Uterus (tissue), 4 donors: ENCODE measurements around the gene NRXN3. TPM values are rescaled to one million over a fixed set of nuclear protein-coding genes. Genes with fewer than 3 reads are reported as not detected.

Experiments
- DNase-seq, 2 donors: peaks; one replicate each; pipeline ENCODE4 v3.0.0-alpha.2; 2019 to 2020
- H3K27ac ChIP-seq, 2 donors: fragments of 200-600 bp; sonication (generic); 1 replicate in 1 of 2; 2 replicates in 1 of 2; pipeline ENCODE4 v1.5.1; 2016 to 2018
- H3K27me3 ChIP-seq, 2 donors: fragments of 200-600 bp; sonication (generic); one replicate each; pipeline ENCODE4 v1.5.1; 2018 to 2019; ENCODE audit warnings: control low read depth in 1 of 2
- H3K36me3 ChIP-seq, 2 donors: fragments of 200-600 bp; sonication (generic); one replicate each; pipeline ENCODE4 v1.5.1; 2019; ENCODE audit warnings: control low read depth in 1 of 2
- H3K4me1 ChIP-seq, 2 donors: fragments of 200-600 bp; sonication (generic); one replicate each; pipeline ENCODE4 v1.5.1; 2018 to 2019; ENCODE audit warnings: control low read depth in 1 of 2
- H3K4me3 ChIP-seq, 2 donors: fragments of 200-600 bp; sonication (generic); 1 replicate in 1 of 2; 2 replicates in 1 of 2; pipeline ENCODE4 v1.5.1; 2018 to 2019; ENCODE audit warnings: mild to moderate bottlenecking in 1 of 2
- H3K9me3 ChIP-seq, 2 donors: fragments of 200-600 bp; sonication (generic); one replicate each; pipeline ENCODE4 v1.5.1; 2019; ENCODE audit warnings: control low read depth in 1 of 2
- POLR2A ChIP-seq, 2 donors: fragments of 450-650 bp; IDR thresholded peaks; one replicate each; pipeline ENCODE4 v1.6.1; 2016; ENCODE audit warnings: antibody characterized with exemption in 2 of 2, mild to moderate bottlenecking in 1 of 2, moderate library complexity in 1 of 2
- intact Hi-C: fragments of 100-400 bp; cut with DNase I; formaldehyde crosslinking; loops from one replicate; pipeline ENCODE4 v1.15.1; 2023; ENCODE audit warnings: low total_unique reads
- total RNA-seq, 4 donors: library from RNA; depleted of rRNA in 3 of 4; stranded (reverse); fragments of >200 nt in 3 of 4; gene quantifications; one replicate each; pipeline versions ENCODE4 v1.1.0 to v1.2.4, GENCODE V29; 2014 to 2023
- TF ChIP-seq, protein P1 (sequence below), 4 experiments: fragments of 200-600 bp in 2 of 4; fragments of 450-650 bp in 2 of 4; sonication (generic) in 2 of 4; IDR thresholded peaks; one replicate each; pipeline ENCODE4 v1.5.1; 2016 to 2019; ENCODE audit warnings: antibody characterized with exemption in 4 of 4, mild to moderate bottlenecking in 2 of 4, moderate library complexity in 1 of 4
- donor health status: DM: yes; HTN: yes; CAD: no.

Gene NRXN3
- total RNA-seq, 4 donors from 2014 or later: 2.9 to 17.0 (median 4.4) TPM

DNA sequence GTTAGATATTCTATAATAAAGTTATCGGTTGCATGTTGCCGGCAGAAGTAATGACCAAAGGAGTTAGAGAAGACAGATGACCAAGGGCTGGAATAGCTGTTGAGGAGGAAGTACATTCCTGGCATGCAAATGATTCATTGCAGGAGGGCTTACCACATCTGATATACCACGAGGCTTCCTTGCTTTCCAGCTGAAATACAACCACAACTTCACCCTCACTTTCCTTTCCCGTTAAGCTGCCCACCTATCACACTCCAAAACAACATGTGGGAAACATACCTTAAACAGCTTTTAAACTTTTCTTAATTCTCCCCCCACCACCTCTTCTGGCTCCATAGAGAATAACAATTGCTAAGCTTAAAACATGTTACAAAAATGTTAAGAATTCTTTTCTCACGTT, 594.1 kb downstream of the NRXN3 start:
- Histone ChIP-seq H3K4me3 (no peak overlapping the region), H3K27ac (no peak overlapping the region), H3K36me3 (no peaks in the 10 kb centered on the region), H3K4me1 (no peaks in the 10 kb centered on the region), H3K9me3 (no peaks in the 10 kb centered on the region), H3K27me3 (no peaks in the 10 kb centered on the region)
- no peak for DNase-seq
- TF ChIP-seq, protein P1, sequence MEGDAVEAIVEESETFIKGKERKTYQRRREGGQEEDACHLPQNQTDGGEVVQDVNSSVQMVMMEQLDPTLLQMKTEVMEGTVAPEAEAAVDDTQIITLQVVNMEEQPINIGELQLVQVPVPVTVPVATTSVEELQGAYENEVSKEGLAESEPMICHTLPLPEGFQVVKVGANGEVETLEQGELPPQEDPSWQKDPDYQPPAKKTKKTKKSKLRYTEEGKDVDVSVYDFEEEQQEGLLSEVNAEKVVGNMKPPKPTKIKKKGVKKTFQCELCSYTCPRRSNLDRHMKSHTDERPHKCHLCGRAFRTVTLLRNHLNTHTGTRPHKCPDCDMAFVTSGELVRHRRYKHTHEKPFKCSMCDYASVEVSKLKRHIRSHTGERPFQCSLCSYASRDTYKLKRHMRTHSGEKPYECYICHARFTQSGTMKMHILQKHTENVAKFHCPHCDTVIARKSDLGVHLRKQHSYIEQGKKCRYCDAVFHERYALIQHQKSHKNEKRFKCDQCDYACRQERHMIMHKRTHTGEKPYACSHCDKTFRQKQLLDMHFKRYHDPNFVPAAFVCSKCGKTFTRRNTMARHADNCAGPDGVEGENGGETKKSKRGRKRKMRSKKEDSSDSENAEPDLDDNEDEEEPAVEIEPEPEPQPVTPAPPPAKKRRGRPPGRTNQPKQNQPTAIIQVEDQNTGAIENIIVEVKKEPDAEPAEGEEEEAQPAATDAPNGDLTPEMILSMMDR (IDR thresholded peaks at IDR 0.05): no peak
- TF ChIP-seq POLR2A (IDR thresholded peaks at IDR 0.05): no peak
- intact Hi-C loops: no loop called here

DNA sequence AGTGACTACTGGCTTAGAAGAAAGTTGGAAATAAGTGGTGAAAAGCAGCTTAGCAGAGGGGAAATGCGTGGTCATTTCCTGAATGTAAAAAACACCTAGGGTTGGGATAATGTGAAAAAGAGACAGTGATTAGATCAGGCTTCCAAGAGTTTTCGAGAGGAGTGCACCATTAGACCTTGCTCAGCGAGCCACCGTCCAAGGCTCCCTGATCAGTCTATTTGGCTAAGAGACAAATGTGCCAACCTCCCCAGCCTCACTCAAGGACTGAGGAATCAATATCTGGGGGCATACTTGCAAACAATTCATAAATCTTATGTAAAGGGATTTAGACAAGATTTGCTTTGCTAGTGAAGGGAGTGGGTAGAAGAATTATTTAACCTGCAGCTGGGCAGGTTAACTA, 594.5 kb downstream of the NRXN3 start:
- intact Hi-C loops: no loop called here
- no peaks in the 10 kb centered on the region for H3K9me3 ChIP-seq
- no peak overlapping the region for H3K4me3 ChIP-seq
- TF ChIP-seq POLR2A (IDR thresholded peaks at IDR 0.05): no peak
- TF ChIP-seq, protein P1 (IDR thresholded peaks at IDR 0.05): no peak
- no peaks in the 10 kb centered on the region for H3K27me3 ChIP-seq
- H3K36me3 ChIP-seq: no peaks in the 10 kb centered on the region
- H3K4me1 ChIP-seq: no peaks in the 10 kb centered on the region
- H3K27ac ChIP-seq: no peak overlapping the region
- DNase-seq: no peak

DNA sequence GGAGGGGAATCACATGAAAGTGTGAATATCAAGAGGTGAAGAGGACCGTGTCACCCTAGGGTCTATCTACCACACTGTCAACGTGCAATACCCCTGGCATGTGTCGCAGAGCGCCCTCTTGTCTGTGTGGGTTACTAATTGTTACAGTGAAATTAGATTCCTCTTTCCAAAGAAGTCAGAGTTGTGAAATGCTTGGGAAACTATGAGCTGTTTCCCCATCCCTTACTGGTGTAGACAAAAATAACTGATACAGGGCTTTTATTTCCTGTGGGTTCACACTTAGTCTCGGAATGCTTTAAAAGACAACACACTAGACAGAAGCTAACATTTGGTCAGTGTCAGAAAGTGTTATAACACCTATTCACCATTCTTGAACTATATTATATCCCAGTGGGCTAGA, 597.3 kb downstream of the NRXN3 start:
- DNase-seq: no peak
- intact Hi-C loops: no loop called here
- Histone ChIP-seq H3K9me3 (no peaks in the 10 kb centered on the region), H3K36me3 (no peaks in the 10 kb centered on the region), H3K27me3 (no peaks in the 10 kb centered on the region), H3K4me1 (no peaks in the 10 kb centered on the region), H3K4me3 (no peak overlapping the region), H3K27ac (no peak overlapping the region)
- TF ChIP-seq POLR2A (IDR thresholded peaks at IDR 0.05): no peak
- TF ChIP-seq, protein P1 (IDR thresholded peaks at IDR 0.05): no peak

DNA sequence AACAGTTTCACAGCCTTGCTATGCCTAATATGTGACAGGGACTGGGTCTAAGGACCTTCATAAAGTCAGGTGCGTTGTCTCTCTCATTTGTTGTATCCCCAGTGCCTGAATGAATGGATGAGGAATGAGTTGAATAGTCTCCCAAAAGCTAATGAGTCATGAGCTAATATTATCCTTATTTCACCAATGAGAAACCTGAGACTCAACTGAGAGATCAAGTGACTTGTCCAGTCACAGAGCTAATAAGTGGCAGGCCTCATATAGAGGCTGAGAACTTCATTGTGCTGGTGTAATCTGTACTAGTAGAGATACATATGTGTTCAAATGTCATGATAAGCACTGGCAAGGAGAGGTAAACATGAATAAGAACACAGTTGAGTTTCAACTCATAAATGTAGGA, 612.4 kb downstream of the NRXN3 start:
- intact Hi-C loops: no loop called here
- Histone ChIP-seq H3K4me3 (no peak overlapping the region), H3K4me1 (no peaks in the 10 kb centered on the region), H3K36me3 (no peaks in the 10 kb centered on the region), H3K27me3 (no peaks in the 10 kb centered on the region), H3K9me3 (no peaks in the 10 kb centered on the region), H3K27ac (no peak overlapping the region)
- TF ChIP-seq, protein P1 (IDR thresholded peaks at IDR 0.05): no peak
- no peak for TF ChIP-seq POLR2A (IDR thresholded peaks at IDR 0.05)
- DNase-seq: no peak

DNA sequence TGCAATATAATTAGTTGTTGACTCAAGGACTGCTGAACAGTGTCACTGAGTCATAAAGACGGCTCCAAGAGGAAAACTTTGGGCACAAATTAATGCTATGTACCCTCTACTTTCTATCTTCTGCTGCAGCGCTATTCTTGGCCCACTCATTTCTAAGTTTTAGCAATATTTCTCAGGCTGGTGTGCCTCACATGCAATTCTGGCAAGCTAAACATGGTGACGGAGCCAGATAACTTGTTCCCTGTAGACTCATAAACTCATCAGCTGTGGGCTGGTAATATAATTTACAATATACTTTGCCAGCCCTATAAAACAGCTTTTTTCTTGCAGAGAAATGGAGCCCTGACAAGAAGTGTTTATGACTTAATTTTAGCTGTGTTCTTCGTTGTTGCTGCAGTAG, 615.1 kb downstream of the NRXN3 start:
- TF ChIP-seq, protein P1 (IDR thresholded peaks at IDR 0.05): no peak
- TF ChIP-seq POLR2A (IDR thresholded peaks at IDR 0.05): no peak
- Histone ChIP-seq H3K9me3 (no peaks in the 10 kb centered on the region), H3K36me3 (no peaks in the 10 kb centered on the region), H3K4me3 (no peak overlapping the region), H3K27ac (no peak overlapping the region), H3K4me1 (no peaks in the 10 kb centered on the region), H3K27me3 (no peaks in the 10 kb centered on the region)
- DNase-seq: no peak
- intact Hi-C loops: no loop called here
